Lower leg skin (tissue), 3 donors: ENCODE data around the gene GPR137B.

ENCODE experiments used
- POLR2A ChIP-seq, 2 donors: fragments of 450-650 bp; IDR thresholded peaks; one replicate each; pipeline ENCODE4 v1.6.1; 2016 to 2017; ENCODE audit warnings: antibody characterized with exemption in 2 of 2, mild to moderate bottlenecking in 1 of 2, moderate library complexity in 1 of 2
- TF ChIP-seq, protein P1 (sequence below), 3 donors: fragments of 450-650 bp; IDR thresholded peaks; one replicate each; pipeline ENCODE4 v1.5.1; 2016; ENCODE audit warnings: antibody characterized with exemption in 3 of 3, mild to moderate bottlenecking in 3 of 3, moderate library complexity in 2 of 3

DNA sequence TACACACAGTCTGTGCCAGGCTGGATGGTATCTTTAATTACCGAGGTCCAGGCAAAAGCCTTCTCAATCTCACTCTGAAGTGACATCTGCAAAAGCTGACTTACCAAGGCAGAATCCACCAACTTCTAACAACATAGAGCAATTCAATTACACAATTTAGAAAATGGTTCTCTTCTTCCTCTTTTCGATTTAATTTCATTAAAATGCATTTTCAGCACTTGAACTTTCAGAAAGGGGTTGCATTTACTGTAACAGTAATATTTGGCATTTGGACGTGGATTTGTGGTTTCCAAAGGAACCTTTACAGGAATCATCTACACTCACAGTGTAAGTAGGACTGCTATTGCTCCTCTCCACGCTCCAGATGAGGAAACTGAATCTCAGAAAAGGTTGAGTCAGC lies 86.1 kb downstream of the GPR137B start:
- TF ChIP-seq, protein P1, sequence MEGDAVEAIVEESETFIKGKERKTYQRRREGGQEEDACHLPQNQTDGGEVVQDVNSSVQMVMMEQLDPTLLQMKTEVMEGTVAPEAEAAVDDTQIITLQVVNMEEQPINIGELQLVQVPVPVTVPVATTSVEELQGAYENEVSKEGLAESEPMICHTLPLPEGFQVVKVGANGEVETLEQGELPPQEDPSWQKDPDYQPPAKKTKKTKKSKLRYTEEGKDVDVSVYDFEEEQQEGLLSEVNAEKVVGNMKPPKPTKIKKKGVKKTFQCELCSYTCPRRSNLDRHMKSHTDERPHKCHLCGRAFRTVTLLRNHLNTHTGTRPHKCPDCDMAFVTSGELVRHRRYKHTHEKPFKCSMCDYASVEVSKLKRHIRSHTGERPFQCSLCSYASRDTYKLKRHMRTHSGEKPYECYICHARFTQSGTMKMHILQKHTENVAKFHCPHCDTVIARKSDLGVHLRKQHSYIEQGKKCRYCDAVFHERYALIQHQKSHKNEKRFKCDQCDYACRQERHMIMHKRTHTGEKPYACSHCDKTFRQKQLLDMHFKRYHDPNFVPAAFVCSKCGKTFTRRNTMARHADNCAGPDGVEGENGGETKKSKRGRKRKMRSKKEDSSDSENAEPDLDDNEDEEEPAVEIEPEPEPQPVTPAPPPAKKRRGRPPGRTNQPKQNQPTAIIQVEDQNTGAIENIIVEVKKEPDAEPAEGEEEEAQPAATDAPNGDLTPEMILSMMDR (IDR thresholded peaks at IDR 0.05) = no peak
- TF ChIP-seq POLR2A (IDR thresholded peaks at IDR 0.05) = no peak
